GM12874 (cell line): Measurements from ENCODE around the gene NSD2.

Source experiments
- CTCF ChIP-seq: IDR thresholded peaks from 2 replicates; pipeline ENCODE4 v1.5.1; 2011; ENCODE audit warnings: low read depth, mild to moderate bottlenecking, control low read depth, low read length, moderate library complexity; ENCODE audit not compliant: insufficient read depth

NSD2 gene

DNA sequence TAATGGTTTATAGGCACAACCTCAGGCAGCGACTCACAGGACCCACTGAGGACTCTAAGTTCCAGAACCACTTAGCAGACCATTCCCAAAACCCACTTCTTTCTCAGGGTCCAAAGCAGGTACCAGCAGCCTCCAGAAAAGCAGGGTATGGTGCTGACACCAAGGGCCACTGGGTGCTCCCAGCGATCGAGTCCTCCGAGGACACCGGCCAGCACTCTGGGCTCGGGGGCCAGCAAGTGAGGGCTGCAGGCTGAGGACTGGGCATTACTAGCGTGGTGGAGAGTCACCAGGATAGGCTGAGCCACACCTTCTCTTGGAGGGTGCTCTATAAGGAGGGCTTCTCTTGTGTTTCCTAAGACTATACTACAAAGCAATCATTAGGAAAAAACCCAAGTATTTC is 34.5 kb upstream of the NSD2 start:
- no peak for TF ChIP-seq CTCF

- no peak for TF ChIP-seq CTCF
These were observed 34.1 kb upstream of the NSD2 start for GRCh38 chr4:1837069-1837468.

DNA sequence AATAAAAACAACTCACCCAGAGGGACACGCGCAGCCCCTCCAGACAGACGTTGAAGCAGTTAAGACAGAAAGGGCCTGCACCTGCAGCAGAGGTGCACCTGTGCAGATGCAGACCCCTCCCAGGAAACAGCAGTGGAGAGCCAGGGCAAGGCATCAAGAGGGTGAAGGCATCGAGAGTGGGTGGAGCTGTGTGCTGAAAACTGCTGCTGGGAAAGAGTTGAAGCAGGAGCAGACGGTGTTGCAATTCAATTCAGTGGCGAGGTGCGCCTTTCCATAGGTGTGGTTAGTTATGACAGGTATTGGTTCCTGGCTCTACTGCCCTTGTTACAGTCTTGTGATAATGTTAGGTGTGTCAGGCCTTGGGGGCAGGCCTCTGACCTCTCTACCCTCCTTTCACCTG is 31.9 kb upstream of the NSD2 start:
- no peak for TF ChIP-seq CTCF

DNA sequence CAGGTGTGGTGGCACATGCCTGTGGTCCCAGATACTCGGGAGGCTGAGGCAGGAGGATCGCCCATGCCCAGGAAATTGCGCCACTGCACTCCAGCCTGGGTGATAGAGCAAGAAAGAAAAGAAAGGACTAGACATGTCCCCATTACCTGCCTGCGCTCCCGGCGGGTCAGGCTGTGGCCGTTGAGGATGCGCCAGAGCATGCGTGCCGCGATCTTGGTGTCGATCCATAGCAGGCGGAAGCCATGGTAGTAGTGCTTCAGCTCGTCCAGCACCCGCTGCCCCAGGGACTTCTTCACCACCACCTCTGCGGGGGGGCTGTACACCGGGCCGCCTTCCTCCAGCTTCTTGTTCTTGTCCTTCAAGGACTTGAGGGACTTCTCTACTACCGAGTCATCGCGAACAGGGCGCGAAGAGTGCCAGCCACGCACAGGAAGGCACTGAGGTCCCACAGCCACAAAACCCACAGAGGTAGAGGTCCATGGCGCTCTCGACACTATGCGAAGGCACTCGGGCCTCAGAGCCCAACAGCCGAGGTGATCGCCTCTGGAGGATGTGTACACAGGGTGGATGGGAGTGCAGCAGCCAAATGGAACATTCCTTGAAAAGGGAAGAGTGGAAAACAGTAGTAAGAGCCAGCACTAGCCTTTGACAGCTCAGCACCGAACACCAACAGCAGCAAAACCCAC is 29.8 kb upstream of the NSD2 start:
- TF ChIP-seq CTCF, result no peak

- no peak for TF ChIP-seq CTCF
These were observed 29.3 kb upstream of the NSD2 start for GRCh38 chr4:1841887-1842210.

DNA sequence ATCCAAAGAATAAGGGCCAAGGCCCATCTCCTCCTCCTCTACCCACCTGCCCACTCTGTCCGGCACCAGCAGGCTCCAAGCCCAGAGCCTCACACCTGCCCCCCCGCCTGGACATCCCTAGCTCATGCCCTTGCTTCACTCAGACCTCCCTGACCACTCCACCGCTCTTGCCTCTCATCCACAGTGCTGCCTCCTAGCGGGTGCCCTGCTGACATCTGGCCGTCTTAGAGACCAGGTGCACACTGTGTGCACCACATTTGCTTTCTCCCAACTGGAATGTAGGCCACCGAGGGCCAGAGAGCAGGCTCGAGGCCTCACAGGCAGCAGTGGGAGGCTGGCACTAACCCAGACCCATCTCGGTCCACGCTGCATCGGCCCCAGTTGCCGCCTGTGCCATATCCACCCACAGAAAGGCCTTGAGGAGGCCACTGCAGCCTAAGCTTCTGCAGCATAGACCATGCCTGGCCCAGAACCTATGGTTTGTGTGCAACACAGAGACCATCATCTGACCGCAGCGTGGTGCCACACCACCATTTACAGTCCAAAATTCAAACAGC is 28.8 kb upstream of the NSD2 start:
- no peak for TF ChIP-seq CTCF

- TF ChIP-seq CTCF, result no peak
These were observed 28.2 kb upstream of the NSD2 start for GRCh38 chr4:1842993-1843448.
